Measurements from ENCODE around the gene C1orf167. TPM values are rescaled to one million over a fixed set of nuclear protein-coding genes. Genes with fewer than 3 reads are reported as not detected.

The C1orf167 gene
- total and polyA plus RNA-seq, 2 donors from 2014 or later, result 1.9 to 4.2 TPM

DNA sequence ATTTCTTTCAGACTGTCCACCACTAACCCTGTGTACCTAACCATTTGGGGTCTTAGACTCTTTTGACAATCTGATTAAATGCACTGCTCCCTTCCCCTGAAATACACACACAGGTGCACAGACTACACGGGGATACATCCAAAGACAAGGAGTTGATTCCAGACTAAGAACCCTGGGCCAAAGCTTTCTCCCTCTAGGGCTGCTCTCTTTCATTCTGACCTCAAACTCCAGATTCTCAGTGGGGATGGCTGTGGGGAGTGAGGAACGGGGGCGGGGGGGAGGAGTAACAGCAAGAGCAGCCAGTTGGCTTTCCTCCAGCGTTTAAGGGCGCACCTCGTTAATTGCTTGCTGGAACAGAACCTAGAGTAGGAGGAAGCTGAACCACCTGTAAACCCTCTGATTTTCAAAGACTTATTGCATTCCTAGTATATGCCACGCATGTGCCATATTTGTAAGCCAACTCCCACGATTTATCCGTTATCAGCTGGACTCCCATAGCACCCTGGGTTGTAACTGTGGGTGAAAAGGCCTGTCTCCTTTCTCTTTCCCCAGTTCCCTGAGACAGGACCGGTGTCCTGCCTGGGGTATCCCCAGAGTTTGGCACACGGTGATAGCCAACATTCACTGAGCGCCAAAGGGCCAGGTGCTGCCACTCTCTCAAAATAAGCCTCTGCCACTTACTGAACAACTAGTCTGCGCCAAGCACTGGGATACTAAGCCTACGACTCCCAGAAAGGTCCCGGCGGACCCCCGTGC lies 42.9 kb downstream of the C1orf167 start:
- Histone ChIP-seq H3K27me3 (ENCODE audit: control insufficient read depth, insufficient read depth, low read length) (no peaks in the 10 kb centered on the region), H3K27ac (ENCODE audit: low read depth in 2 of 2, low read length in 2 of 2) (peak overlapping the region; percentile 99), H3K4me1 (ENCODE audit: control insufficient read depth in 2 of 3, insufficient read depth in 2 of 3, low read depth in 1 of 3, low read length in 3 of 3) (peaks cover 11 to 36% (median 29%) of the 10 kb centered on the region in 3 donors), H3K9ac (ENCODE audit: low read length in 3 of 3) (peak overlapping the region; percentile 55 to 77 (median 70)), H3K4me3 (ENCODE audit: low read length in 3 of 3) (peak overlapping the region; percentile 67 to 68 (median 68)), H3K9me3 (ENCODE audit: control insufficient read depth in 2 of 3, insufficient read depth in 1 of 3, low read length in 3 of 3) (no peaks in the 10 kb centered on the region), H3K36me3 (ENCODE audit: control insufficient read depth in 2 of 3, insufficient read depth in 3 of 3, low read length in 3 of 3) (peaks cover 3 to 25% (median 11%) of the 10 kb centered on the region in 3 donors)
- TF ChIP-seq, protein P1, sequence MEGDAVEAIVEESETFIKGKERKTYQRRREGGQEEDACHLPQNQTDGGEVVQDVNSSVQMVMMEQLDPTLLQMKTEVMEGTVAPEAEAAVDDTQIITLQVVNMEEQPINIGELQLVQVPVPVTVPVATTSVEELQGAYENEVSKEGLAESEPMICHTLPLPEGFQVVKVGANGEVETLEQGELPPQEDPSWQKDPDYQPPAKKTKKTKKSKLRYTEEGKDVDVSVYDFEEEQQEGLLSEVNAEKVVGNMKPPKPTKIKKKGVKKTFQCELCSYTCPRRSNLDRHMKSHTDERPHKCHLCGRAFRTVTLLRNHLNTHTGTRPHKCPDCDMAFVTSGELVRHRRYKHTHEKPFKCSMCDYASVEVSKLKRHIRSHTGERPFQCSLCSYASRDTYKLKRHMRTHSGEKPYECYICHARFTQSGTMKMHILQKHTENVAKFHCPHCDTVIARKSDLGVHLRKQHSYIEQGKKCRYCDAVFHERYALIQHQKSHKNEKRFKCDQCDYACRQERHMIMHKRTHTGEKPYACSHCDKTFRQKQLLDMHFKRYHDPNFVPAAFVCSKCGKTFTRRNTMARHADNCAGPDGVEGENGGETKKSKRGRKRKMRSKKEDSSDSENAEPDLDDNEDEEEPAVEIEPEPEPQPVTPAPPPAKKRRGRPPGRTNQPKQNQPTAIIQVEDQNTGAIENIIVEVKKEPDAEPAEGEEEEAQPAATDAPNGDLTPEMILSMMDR (IDR thresholded peaks at IDR 0.05; ENCODE audit: borderline replicate concordance, extremely low read depth, insufficient read depth), result no peak
- peak; percentile 65 to 84 (median 70) for DNase-seq
- intact Hi-C loops (cut with DNase I), result no loop called here
- FAIRE-seq, result no peak

DNA sequence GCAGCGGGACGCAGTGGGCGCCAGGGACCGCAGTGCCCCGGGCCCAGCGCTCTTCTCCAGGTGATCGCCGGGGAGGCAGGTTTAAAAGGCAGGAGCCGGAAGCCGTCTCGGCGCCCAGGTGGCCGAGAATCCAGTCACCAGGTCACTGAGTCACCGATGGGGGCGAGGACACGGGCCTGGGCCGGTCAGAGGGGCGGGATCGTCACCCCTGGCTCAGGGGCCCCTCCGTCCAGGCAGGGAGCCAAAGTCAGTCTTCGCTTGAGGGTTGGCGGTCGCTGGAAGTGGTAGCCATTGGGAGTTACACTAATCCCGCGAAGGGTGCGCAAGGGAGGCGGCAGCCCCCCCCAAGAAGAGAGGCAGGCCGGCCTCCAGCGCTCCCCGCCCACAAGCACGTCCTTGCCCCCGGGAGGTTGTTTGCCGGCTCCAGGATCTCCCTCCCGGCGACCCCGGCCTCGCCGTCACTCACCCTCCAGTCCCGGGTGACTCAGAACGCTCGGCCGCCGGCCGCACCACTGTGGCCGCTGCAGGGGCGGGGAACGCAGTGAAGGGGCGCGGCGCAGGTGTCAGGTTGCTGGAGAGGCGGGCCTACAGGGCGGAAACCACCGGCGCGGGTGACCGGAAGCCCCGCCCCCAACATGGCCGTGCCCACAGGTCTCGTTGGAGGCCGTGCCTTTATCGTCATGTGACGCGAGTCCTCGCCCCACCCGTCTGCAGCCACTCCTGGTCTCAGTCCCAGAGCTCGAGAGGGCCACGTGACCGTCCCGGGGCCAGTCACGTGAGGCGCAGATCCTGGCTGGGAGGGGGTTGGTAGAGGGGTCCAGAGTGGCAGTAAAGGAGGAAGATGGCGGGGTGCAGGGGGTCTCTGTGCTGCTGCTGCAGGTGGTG lies 43.7 kb downstream of the C1orf167 start, which contains the start of the genes CLCN6 and MTHFR:
CLCN6 (plus strand) TSS at position 770 of the 885 bp plus-strand sequence; CDS start at position 842, 72 bp downstream.
MTHFR (minus strand) TSS at position 543 of the 885 bp plus-strand sequence. CDS start 2,848 bp downstream, outside the sequence.
- DNase-seq (peak; percentile 99 to 100 (median 100)), FAIRE-seq (peak; percentile 37)
- TF ChIP-seq, protein P1 (IDR thresholded peaks at IDR 0.05; ENCODE audit: borderline replicate concordance, extremely low read depth, insufficient read depth), result no peak
- peaks cover 3 to 24% (median 4%) of the 10 kb centered on the region in 3 donors for H3K36me3 ChIP-seq (ENCODE audit: control insufficient read depth in 2 of 3, insufficient read depth in 3 of 3, low read length in 3 of 3)
- peak within 1 kb of the TSS; percentile 99 for H3K27ac ChIP-seq (ENCODE audit: low read depth in 2 of 2, low read length in 2 of 2)
- no peaks in the 10 kb centered on the region for H3K9me3 ChIP-seq (ENCODE audit: control insufficient read depth in 2 of 3, insufficient read depth in 1 of 3, low read length in 3 of 3)
- peak within 1 kb of the TSS; percentile 68 to 87 (median 87) for H3K4me3 ChIP-seq (ENCODE audit: low read length in 3 of 3)
- H3K9ac ChIP-seq (ENCODE audit: low read length in 3 of 3), result peak within 1 kb of the TSS; percentile 68 to 86 (median 81)
- intact Hi-C loops (cut with DNase I), result no loop called here
- no peaks in the 10 kb centered on the region for H3K27me3 ChIP-seq (ENCODE audit: control insufficient read depth, insufficient read depth, low read length)
- H3K4me1 ChIP-seq (ENCODE audit: control insufficient read depth in 2 of 3, insufficient read depth in 2 of 3, low read depth in 1 of 3, low read length in 3 of 3), result peaks cover 11 to 36% (median 29%) of the 10 kb centered on the region in 3 donors

DNA sequence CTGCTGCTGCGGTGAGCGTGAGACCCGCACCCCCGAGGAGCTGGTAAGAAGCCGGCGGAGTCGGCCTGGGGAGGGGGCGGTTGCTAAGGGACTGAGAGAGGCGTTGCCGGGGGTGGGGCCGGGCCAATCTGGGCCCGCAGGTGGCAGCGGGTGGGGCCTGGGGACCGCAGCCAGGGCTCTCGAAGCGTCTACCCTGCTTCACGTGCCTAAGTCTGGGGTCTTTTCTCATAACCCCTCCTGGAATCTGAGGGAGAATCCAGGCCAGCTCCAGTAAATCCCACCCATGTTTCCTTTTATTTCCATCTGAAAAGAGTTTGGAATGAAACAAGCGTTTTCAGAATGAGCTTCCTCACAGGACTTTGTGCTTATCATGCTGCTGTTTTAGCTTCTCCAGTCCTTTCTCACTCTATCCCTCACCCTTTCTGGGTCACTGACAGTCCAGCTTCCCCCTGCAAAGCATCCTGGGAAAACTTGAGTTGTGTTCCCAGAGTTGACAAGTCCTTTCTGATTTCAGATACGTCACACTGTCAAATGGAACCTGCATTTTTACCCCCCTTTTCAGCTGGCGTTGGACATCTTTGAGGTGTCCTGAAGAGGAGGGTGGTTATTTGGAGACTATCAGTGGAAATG lies 44.4 kb downstream of the C1orf167 start:
- intact Hi-C loops (cut with DNase I), result no loop called here
- TF ChIP-seq, protein P1 (IDR thresholded peaks at IDR 0.05; ENCODE audit: borderline replicate concordance, extremely low read depth, insufficient read depth), result no peak
- H3K9ac ChIP-seq (ENCODE audit: low read length in 3 of 3), result peak overlapping the region; percentile 68 to 86 (median 81)
- no peaks in the 10 kb centered on the region for H3K9me3 ChIP-seq (ENCODE audit: control insufficient read depth in 2 of 3, insufficient read depth in 1 of 3, low read length in 3 of 3)
- no peak for FAIRE-seq
- H3K4me3 ChIP-seq (ENCODE audit: low read length in 3 of 3), result peak overlapping the region; percentile 68 to 87 (median 87)
- H3K27me3 ChIP-seq (ENCODE audit: control insufficient read depth, insufficient read depth, low read length), result no peaks in the 10 kb centered on the region
- peaks cover 3 to 21% (median 5%) of the 10 kb centered on the region in 3 donors for H3K36me3 ChIP-seq (ENCODE audit: control insufficient read depth in 2 of 3, insufficient read depth in 3 of 3, low read length in 3 of 3)
- peak overlapping the region; percentile 99 for H3K27ac ChIP-seq (ENCODE audit: low read depth in 2 of 2, low read length in 2 of 2)
- peak in 2 of 5 donors; percentile 8 to 51 for DNase-seq
- peaks cover 11 to 35% (median 29%) of the 10 kb centered on the region in 3 donors for H3K4me1 ChIP-seq (ENCODE audit: control insufficient read depth in 2 of 3, insufficient read depth in 2 of 3, low read depth in 1 of 3, low read length in 3 of 3)
